ENCODE measurements around the gene RFC3.

The RFC3 gene

DNA sequence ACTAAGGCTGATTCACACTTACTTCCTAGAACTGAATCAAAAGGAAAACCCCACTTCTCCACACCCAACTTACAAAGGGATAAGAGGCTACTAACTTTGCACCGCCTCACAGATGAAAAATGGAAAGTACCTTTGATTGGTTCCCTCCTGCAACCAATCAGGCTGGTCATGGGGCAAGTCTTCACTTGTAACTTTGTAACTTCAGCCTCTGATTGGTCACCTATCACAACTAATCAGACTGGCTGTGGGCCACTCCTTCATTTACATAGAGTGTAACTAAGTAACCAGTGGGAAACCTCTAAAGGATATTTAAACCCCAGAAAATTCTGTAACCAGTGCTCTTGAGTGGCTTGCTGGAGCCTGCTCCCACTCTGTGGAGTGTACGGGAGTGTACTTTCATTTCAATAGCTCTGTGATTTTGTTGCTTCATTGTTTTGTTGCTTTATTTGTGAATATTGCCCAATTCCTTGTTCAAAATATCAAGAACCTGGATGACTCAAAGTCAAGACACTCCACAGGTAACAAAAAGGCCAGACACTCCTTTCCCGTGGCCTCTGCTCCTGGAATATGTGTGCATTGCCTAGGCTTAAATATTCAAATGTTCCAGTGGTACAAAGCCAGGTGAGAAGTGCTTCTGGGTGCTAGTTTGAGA lies 50.5 kb downstream of the RFC3 start:
- H3K4me1 ChIP-seq (ENCODE audit: control insufficient read depth, insufficient read depth, low read length, poor library complexity, severe bottlenecking), result no peaks in the 10 kb centered on the region
- H3K27ac ChIP-seq (ENCODE audit: low read depth, low read length, severe bottlenecking), result no peak overlapping the region
- H3K4me3 ChIP-seq (ENCODE audit: extremely low read depth, insufficient read depth, low read length, poor library complexity, severe bottlenecking), result no peak overlapping the region
- H3K9me3 ChIP-seq (ENCODE audit: control insufficient read depth, low read length), result no peaks in the 10 kb centered on the region
- WGBS, 2 experiments (ENCODE audit: insufficient coverage in 2 of 2), result 77 to 100% methylated on average over 2 of the region's 3 CpGs
- peaks cover 6% of the 10 kb centered on the region for H3K36me3 ChIP-seq (ENCODE audit: control insufficient read depth, insufficient read depth, low read length)

DNA sequence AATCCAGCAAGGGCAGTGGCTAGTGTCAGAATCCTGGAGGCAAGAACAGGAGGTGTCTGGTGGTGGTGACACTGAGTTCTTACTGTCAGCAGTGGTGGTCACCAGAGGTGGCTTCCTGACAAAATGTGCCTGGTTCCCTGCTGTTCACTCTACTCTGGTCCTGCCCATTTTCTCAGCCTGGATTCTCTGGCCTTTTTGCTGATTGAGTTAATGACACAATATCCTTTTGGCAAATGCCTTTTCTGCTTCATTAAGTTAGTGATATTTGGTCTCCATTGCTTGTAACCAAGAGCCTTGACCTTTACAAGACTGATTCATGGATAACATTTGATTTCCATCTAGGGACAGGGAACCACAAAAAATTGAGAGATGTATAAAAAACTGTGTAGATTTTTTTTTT lies 51.1 kb downstream of the RFC3 start:
- no peak overlapping the region for H3K4me3 ChIP-seq (ENCODE audit: extremely low read depth, insufficient read depth, low read length, poor library complexity, severe bottlenecking)
- H3K36me3 ChIP-seq (ENCODE audit: control insufficient read depth, insufficient read depth, low read length), result peaks cover 6% of the 10 kb centered on the region

DNA sequence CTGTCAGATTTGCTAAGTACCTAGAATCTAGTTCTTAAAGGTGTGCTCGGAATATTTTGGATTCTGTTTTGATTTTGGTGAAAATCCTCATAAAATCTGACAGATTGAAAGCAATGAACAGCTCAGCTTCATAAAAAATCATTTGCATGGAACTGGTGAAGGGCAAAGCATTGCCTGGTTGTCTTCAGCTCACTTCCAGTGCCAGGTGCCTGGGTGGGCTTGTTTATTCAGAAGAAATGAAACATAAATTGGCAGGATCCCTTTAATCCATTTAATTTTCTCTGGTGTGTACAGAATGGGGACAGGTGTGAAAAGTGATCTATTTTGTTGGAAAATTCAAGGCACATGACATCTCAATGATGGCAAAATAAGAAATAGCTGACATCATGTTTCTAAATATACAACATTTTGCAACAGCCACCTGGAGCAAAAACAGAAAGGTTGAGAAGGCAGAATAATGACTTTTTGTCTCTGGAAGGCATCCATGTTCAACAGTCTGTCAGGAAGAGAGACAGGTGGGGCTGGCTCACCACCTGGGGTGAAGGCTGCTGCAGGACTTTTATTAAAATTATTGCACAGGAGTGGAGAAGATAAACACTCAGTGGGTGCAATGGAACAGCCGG lies 52.2 kb downstream of the RFC3 start:
- H3K27ac ChIP-seq (ENCODE audit: low read depth, low read length, severe bottlenecking), result no peak overlapping the region
- 75% methylated on average over 1 of the region's 2 CpGs; no CpG with 5 or more reads in 1 of the 2 experiments for WGBS, 2 experiments (ENCODE audit: insufficient coverage in 2 of 2)
- no peak overlapping the region for H3K4me3 ChIP-seq (ENCODE audit: extremely low read depth, insufficient read depth, low read length, poor library complexity, severe bottlenecking)
- no peaks in the 10 kb centered on the region for H3K4me1 ChIP-seq (ENCODE audit: control insufficient read depth, insufficient read depth, low read length, poor library complexity, severe bottlenecking)
- no peaks in the 10 kb centered on the region for H3K9me3 ChIP-seq (ENCODE audit: control insufficient read depth, low read length)
- peaks cover 6% of the 10 kb centered on the region for H3K36me3 ChIP-seq (ENCODE audit: control insufficient read depth, insufficient read depth, low read length)

More for the DNA sequence above, 51.1 kb downstream of the RFC3 start:
- Histone ChIP-seq H3K27ac (ENCODE audit: low read depth, low read length, severe bottlenecking) (no peak overlapping the region), H3K9me3 (ENCODE audit: control insufficient read depth, low read length) (no peaks in the 10 kb centered on the region), H3K4me1 (ENCODE audit: control insufficient read depth, insufficient read depth, low read length, poor library complexity, severe bottlenecking) (no peaks in the 10 kb centered on the region)

DNA sequence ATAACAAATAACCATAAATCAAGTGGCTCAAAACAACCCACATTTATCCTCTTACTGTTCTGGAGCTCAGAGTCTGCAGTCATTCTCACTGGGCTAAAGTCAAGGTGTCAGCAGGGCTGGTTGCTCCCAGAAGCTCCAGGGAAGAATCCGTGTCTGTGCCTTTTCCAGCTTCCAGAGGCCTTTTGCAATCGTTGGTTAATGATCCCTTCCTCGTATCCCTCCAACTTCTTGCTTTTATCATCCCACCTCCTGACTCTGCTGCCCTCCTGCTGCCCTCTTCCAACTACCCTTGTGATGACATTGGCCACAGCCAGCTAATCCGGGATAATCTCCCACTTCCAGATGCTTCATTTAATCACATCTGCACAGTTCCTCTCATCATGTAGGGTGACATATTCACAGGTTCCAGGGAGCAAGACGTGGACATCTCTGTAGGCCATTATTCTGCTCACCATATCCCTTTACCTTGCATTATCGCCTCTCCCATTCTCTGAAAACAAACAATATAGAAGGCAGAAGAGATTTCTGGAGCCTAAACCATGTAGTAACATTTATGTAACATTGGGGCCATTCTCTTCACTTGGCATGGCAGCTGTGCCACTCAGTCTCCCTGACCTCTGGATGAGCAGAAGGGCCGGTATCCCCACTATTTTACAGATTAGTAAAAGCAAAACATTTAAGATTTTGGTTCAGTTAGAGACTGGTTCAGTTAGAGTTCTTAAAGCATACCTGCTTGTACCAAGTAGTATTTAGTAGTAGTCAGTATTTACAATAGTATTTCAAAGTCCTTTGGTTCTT lies 53.5 kb downstream of the RFC3 start:
- no peaks in the 10 kb centered on the region for H3K4me1 ChIP-seq (ENCODE audit: control insufficient read depth, insufficient read depth, low read length, poor library complexity, severe bottlenecking)
- no peak overlapping the region for H3K4me3 ChIP-seq (ENCODE audit: extremely low read depth, insufficient read depth, low read length, poor library complexity, severe bottlenecking)
- no peaks in the 10 kb centered on the region for H3K9me3 ChIP-seq (ENCODE audit: control insufficient read depth, low read length)
- H3K27ac ChIP-seq (ENCODE audit: low read depth, low read length, severe bottlenecking), result no peak overlapping the region
- WGBS, 2 experiments (ENCODE audit: insufficient coverage in 2 of 2), result 88 to 92% methylated on average over 4 of the region's 7 CpGs
- peaks cover 6% of the 10 kb centered on the region for H3K36me3 ChIP-seq (ENCODE audit: control insufficient read depth, insufficient read depth, low read length)

DNA sequence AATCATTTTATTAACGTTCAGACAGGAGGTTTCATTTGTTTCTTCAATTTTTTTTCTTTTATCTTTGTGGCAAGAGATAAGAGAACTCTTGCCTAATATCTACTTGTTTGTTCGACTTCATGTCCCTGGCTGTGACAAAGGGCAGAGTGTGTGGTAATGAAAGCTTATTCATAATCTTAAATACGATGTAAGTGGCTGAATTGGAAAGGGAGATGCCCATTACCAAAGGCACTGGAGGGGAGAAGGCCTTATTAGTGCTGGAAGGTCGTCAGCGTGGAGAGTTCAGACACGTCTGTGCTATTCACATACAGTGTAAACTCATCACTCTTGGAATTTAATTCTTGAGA lies 54.0 kb downstream of the RFC3 start:
- Histone ChIP-seq H3K4me3 (ENCODE audit: extremely low read depth, insufficient read depth, low read length, poor library complexity, severe bottlenecking) (no peak overlapping the region), H3K36me3 (ENCODE audit: control insufficient read depth, insufficient read depth, low read length) (peaks cover 6% of the 10 kb centered on the region), H3K9me3 (ENCODE audit: control insufficient read depth, low read length) (no peaks in the 10 kb centered on the region), H3K4me1 (ENCODE audit: control insufficient read depth, insufficient read depth, low read length, poor library complexity, severe bottlenecking) (no peaks in the 10 kb centered on the region), H3K27ac (ENCODE audit: low read depth, low read length, severe bottlenecking) (no peak overlapping the region)
- WGBS, 2 experiments (ENCODE audit: insufficient coverage in 2 of 2), result 100% methylated on average over 2 of the region's 6 CpGs; no CpG with 5 or more reads in 1 of the 2 experiments

DNA sequence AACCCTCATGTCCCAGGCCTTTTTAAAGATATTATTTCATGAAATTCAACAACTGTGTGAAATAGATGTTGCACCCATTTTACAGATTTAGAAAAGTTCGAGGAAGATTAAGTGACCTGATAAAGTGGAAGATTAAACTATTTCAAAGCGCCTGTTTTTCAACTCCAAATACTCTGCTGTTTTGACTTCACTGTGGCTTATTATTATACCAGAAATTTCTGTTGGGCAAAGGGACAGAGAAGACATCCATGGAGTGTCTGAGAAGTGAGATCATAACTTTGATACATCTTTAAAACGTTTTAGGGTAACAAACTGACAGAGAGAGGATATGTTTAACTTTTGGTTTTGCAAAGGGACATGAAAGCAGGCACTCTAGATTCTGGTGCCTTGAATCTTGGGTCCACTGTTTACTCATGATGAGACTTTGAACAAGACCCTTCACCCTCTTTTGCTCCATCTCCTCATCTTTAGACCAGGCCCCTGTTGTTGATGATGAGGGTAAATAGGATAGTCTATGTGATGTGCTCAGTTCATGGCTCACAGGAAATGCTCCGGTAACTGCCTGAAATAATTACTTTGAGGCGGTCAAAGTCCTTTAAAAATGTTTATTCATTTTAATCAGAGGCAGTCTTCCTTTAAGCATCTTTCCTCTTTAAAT lies 55.4 kb downstream of the RFC3 start:
- Histone ChIP-seq H3K9me3 (ENCODE audit: control insufficient read depth, low read length) (no peaks in the 10 kb centered on the region), H3K4me3 (ENCODE audit: extremely low read depth, insufficient read depth, low read length, poor library complexity, severe bottlenecking) (no peak overlapping the region), H3K36me3 (ENCODE audit: control insufficient read depth, insufficient read depth, low read length) (peaks cover under 1% of the 10 kb centered on the region), H3K4me1 (ENCODE audit: control insufficient read depth, insufficient read depth, low read length, poor library complexity, severe bottlenecking) (no peaks in the 10 kb centered on the region), H3K27ac (ENCODE audit: low read depth, low read length, severe bottlenecking) (no peak overlapping the region)
- 80 to 100% methylated on average over 1 to 3 of the region's 5 CpGs for WGBS, 2 experiments (ENCODE audit: insufficient coverage in 2 of 2)

DNA sequence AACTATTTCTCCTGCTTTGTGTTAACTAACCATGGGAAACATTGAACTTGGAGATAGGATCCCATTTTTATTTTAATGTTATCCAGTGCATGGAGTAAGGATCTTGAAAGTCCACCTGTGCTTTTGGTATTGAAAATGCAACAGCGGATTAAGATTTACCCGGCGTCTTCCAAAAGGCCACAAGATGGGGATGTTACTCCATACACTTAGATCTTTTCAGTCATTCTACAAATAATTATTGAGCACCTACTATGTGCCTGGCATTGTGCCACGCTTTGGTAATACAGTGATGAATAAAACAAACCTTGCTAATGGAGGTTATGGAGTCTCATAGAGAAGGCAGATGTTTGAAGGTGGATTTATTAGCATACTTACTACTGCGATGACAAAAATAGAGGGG lies 56.9 kb downstream of the RFC3 start:
- Histone ChIP-seq H3K4me3 (ENCODE audit: extremely low read depth, insufficient read depth, low read length, poor library complexity, severe bottlenecking) (no peak overlapping the region), H3K27ac (ENCODE audit: low read depth, low read length, severe bottlenecking) (no peak overlapping the region), H3K36me3 (ENCODE audit: control insufficient read depth, insufficient read depth, low read length) (no peaks in the 10 kb centered on the region), H3K4me1 (ENCODE audit: control insufficient read depth, insufficient read depth, low read length, poor library complexity, severe bottlenecking) (no peaks in the 10 kb centered on the region), H3K9me3 (ENCODE audit: control insufficient read depth, low read length) (no peaks in the 10 kb centered on the region)
- 94 to 100% methylated on average over 1 to 2 of the region's 5 CpGs for WGBS, 2 experiments (ENCODE audit: insufficient coverage in 2 of 2)

DNA sequence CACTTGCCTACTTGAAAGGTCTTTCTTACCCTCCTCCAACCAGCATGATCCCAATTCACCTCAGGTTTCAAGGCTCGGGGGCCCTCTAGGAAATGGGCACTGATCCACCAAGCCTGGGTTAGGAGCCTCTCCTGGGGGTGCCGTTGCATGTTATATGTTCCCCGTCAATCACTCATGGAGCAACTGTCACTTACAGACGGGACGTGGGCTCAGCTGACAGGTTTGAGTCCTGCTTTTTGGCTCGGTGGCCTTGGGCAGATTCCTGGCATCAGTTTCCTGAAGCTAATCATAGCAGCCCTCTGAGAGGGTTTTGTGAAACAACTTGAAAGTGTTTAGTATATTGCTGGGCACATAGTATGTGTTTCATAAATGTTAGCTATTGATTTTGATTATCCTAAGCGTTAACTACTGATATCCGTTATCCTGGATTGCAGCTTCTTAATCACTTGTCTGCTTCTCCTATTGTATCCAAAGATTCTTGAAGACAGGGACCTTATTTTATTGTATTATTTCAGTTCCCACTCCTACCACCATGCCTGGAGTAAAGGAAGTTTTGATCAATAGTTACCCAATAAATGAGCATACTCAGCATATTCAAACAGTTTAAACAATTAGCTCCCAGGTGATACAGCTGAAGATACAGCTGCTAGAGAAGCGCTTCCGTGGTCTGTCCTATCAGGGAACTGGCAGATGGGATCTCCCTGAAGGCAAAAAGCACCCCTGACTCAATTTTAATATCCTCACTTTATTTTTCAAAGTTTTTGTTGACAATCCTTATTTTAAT lies 57.9 kb downstream of the RFC3 start:
- H3K36me3 ChIP-seq (ENCODE audit: control insufficient read depth, insufficient read depth, low read length), result no peaks in the 10 kb centered on the region
- no peaks in the 10 kb centered on the region for H3K4me1 ChIP-seq (ENCODE audit: control insufficient read depth, insufficient read depth, low read length, poor library complexity, severe bottlenecking)
- no peaks in the 10 kb centered on the region for H3K9me3 ChIP-seq (ENCODE audit: control insufficient read depth, low read length)
- 86 to 88% methylated on average over 8 to 10 of the region's 10 CpGs for WGBS, 2 experiments (ENCODE audit: insufficient coverage in 2 of 2)
- no peak overlapping the region for H3K4me3 ChIP-seq (ENCODE audit: extremely low read depth, insufficient read depth, low read length, poor library complexity, severe bottlenecking)
- no peak overlapping the region for H3K27ac ChIP-seq (ENCODE audit: low read depth, low read length, severe bottlenecking)

DNA sequence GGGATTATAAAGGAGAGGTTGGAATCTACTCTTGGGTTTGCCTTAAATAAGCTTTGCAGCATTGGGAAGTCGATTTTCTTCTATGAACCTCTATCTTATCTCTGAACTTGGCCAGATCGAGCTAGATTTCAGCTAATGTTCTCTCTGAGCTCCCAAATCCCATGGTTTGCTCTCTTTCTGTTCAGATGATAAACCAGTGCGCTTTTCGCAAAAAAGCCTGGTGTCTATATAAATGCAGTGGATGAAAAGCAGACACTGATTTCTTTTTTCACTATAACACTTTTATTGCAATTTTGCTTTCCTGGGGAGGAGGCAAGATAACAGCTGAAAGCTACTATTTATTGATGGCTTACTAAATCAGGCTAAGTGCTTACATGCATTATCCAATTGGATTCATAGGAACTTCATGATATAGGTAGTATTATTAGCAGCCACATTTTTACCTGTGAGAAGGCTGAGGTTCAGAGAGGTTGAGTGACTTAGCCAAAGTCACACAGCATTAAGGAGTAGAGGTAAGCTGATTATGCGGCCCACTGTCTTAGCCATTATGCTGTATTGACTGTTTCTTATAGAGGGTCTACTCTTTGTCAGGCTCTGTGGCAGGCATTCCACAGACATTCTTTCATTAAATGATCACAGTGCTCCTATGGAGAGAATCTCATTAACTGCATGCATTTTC lies 58.9 kb downstream of the RFC3 start:
- WGBS, 2 experiments (ENCODE audit: insufficient coverage in 2 of 2), result 81 to 100% methylated on average over 1 to 2 of the region's 5 CpGs

DNA sequence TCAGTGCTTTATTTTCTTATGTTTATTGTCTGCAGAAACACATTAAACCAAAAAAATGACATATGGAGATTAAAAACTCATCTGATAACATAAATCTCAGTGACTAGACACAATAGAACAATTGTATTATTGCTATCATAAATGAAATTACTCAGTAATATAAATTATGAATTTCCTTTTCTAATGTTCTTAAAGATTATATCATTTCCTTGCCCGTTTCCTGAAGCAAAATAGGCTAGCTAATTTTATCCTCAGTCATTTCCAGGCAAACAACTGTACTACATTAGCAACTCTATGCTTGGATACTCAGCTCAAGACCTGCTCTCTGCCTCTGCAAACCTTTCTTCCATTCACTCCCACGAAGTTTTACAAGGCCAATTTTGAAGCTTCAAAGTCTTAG lies 61.2 kb downstream of the RFC3 start:
- H3K9me3 ChIP-seq (ENCODE audit: control insufficient read depth, low read length), result no peaks in the 10 kb centered on the region
- no peaks in the 10 kb centered on the region for H3K36me3 ChIP-seq (ENCODE audit: control insufficient read depth, insufficient read depth, low read length)
- 40 to 80% methylated on average over 1 to 2 of the region's 2 CpGs for WGBS, 2 experiments (ENCODE audit: insufficient coverage in 2 of 2)
- H3K27ac ChIP-seq (ENCODE audit: low read depth, low read length, severe bottlenecking), result no peak overlapping the region
- H3K4me3 ChIP-seq (ENCODE audit: extremely low read depth, insufficient read depth, low read length, poor library complexity, severe bottlenecking), result no peak overlapping the region
- H3K4me1 ChIP-seq (ENCODE audit: control insufficient read depth, insufficient read depth, low read length, poor library complexity, severe bottlenecking), result no peaks in the 10 kb centered on the region

More for the DNA sequence above, 58.9 kb downstream of the RFC3 start:
- H3K4me3 ChIP-seq (ENCODE audit: extremely low read depth, insufficient read depth, low read length, poor library complexity, severe bottlenecking), result no peak overlapping the region
- H3K4me1 ChIP-seq (ENCODE audit: control insufficient read depth, insufficient read depth, low read length, poor library complexity, severe bottlenecking), result no peaks in the 10 kb centered on the region
- no peak overlapping the region for H3K27ac ChIP-seq (ENCODE audit: low read depth, low read length, severe bottlenecking)
- H3K9me3 ChIP-seq (ENCODE audit: control insufficient read depth, low read length), result no peaks in the 10 kb centered on the region
- H3K36me3 ChIP-seq (ENCODE audit: control insufficient read depth, insufficient read depth, low read length), result no peaks in the 10 kb centered on the region

All from mesodermal cell (in vitro differentiated cells).